HG03571 (cell line): ENCODE measurements around the gene TMEM52.

ENCODE experiments used
- ATAC-seq: cut with Tn5 transposase; IDR thresholded peaks from one replicate; pipeline ENCODE4 v1.9.1; 2021; ENCODE audit not compliant: unreplicated experiment

Gene TMEM52

GRCh38 chr1:1918901-1919303 lies at the start of gene TMEM52:
Gene TMEM52, minus strand, starts transcription at chr1:1919279. Its CDS starts 14 bp downstream, at chr1:1919265.
- ATAC-seq, result peak; percentile 15

GRCh38 chr1:1967879-1968278 lies 48.8 kb upstream of the TMEM52 start:
- ATAC-seq, result no peak

DNA sequence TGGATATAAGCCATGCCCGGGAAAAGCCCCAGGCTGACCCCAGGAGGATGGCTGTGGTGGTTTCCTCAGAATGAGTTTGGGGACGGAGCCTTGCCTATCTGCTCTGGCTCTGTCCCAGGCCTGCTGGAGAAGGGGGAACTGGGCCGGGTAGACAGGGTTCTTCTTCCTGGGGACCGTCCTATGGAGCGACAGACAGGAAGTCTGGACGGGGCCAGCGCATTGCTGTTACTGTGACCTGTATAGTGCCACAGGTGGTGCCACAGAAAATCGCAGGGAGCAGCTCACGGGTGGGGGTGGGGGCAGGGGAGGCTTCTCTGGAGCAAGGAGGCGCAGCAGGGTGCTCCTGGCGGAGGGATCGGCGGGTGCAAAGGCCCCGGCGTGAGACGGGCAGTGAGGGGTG lies 48.1 kb upstream of the TMEM52 start:
- no peak for ATAC-seq

- no peak for ATAC-seq
These were observed 47.1 kb upstream of the TMEM52 start for GRCh38 chr1:1966071-1966740.

- no peak for ATAC-seq
These were observed 46.5 kb upstream of the TMEM52 start for GRCh38 chr1:1965546-1965945.

GRCh38 chr1:1964811-1965210 lies 45.7 kb upstream of the TMEM52 start:
- ATAC-seq, result no peak

GRCh38 chr1:1963570-1963969 lies 44.5 kb upstream of the TMEM52 start:
- no peak for ATAC-seq

- ATAC-seq, result no peak
These were observed 43.7 kb upstream of the TMEM52 start for GRCh38 chr1:1962752-1963151.

- no peak for ATAC-seq
These were observed 41.6 kb upstream of the TMEM52 start for GRCh38 chr1:1960480-1961196.

DNA sequence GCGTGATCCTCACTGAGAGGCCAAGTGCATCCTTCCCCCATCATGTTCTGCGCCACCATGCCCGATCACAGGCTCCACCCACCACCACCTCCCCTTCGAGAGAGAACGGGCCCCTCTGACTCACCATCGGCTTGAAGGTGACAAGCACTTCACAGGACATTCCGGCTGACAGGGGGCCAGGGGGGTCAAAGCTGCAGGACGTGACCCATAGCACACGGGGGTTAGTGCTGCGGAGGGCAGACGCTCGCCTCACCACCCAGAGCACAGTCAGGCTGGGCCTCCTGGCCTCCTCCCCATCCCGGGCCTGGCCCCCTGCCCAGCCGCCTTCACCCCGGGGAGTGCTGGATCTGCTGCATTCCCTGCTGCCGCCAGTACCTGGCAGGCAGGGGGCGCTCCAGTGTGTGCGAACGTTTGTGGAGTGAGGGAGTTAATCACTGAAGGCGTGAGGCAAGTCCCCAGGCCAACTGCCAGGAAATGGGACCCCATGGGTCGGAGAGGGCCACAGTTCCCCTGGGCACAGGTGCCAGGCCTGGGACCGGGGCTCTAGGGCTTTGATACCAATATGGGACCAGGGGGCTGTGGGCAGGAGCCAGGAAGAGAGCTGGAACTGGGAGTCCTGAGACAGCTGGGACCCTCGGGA lies 40.9 kb upstream of the TMEM52 start:
- ATAC-seq, result no peak

- no peak for ATAC-seq
These were observed 40.4 kb upstream of the TMEM52 start for GRCh38 chr1:1959459-1959839.

DNA sequence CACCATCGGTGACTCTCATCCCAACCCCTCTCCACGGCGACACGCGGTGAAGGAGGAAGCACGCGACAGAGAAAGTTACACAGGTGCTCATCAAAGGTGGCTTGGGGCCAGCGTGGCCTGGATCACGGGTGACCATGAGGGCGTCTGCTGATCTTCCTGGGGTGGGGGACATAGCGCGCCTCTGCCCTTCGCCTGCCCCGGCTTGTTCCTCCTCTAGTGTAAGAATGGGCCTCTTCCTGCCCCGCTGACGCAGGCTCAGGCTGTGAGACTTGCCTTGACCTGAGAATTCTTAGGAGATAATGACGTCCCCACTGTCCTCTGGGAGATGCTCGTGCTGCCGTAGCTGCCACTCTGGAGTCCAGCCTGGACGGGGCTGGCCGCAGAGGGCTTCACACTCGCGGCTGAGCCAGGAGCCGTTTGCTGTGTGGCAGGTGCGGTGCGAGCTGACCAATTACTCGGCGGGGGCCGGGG lies 39.0 kb upstream of the TMEM52 start:
- no peak for ATAC-seq

DNA sequence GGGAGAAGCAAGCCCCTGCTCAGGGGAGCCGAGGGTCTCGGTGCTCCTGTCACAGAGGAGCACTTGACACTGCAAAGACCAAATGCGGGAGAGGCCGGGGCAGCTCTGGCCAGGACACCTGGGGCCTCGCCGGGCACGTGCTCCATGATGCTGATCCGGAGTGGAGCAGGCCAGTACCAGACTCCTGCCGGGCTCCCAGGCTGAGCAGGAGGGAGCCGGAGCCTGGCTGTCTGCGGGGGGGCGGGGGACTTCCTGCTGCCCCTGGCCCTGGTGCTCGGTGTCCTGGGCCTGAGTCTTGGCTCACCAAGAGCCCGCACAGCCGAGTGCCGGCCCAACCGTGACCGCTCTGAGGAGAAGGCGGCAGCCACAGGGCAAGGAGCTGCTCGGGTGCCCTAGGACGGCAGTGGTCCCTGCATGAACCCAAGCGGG lies 38.5 kb upstream of the TMEM52 start:
- ATAC-seq, result no peak

DNA sequence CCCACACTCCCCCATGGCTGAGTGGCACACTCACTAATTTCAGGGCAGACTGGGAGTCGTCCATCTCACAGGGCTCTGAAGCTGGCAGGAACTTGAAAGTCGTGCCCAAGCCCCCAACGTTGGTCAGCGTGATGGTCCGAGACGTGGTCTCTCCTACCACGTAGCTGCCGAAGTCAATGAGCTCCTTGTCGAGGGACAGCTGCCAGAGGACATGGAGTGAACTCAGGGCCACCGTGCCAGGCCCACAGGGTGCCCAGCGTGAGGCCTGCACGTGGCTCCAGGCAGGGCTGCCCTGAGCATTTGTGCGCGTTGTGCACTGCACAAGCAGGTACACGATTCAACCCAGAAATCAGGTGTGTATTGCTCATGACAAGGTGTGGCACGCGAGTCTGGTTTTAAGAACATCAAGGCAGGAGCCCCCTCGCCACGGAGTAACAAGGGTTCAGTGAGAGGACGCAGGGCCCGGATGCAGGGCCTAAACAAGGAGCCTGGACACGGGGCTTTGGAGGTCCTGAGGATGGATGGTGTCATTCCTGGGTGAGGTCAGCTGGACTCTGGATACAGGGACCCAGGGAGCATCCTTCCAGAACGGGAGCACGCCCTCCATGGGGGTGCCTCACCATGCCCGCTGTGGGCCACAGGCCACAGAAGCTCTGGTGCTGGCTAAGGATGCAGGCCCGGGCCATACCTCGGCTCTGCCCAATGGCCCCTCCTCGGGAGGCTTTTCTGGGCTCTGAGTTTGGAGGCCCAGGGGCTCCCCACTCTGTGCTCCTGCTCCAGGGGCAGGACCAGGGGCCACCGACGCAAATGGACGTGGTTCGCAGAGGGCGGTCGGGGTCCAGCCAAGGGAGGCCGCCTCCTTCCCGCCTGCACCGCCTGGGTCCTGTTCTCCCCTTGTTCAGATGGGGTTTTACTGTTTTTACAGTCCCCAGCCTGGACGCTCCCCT lies 37.8 kb upstream of the TMEM52 start:
- ATAC-seq, result no peak

DNA sequence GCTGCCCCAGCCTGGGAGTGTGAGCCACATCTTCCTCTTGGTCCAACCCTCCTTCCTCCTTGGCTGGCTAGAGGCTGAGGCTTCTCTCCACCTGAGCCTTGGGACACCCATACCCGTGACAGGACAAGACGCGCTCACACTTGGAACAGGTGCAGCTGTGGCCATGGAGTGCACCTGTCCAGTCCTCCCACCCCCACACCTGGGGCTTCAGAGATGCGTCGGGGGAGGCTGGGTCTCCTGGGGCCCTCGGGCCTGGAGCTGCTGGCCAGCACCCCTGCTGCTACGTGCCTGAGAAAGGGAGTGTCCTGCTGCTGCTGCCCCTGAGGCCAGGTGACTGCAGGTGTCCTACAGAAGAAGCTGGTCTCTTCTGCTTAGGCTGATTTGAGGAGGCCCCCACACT lies 37.0 kb upstream of the TMEM52 start:
- ATAC-seq, result no peak

DNA sequence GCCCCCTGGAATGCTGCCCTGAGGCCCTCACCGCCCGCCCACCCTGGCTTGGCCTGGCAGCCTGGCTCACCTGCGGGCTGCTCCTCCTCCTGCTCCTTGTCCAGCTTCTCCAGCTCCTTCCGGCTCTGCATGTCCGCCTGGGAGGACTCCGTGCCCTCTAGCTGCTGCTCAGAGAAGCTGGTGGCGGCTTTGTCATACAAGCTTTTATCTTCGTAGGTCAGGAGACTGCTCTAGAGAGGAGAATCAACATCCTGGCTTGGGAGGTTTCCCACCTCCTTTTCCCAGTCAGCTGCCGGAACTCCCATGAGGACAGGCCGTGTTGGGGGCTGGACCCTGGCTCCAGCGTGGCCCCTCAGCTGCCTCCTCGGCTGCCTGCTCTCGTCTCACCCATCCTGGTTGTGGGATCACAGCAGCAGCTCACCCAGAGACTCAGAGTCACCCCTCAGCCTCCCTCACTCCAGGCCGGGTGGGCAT lies 36.6 kb upstream of the TMEM52 start:
- ATAC-seq, result no peak

DNA sequence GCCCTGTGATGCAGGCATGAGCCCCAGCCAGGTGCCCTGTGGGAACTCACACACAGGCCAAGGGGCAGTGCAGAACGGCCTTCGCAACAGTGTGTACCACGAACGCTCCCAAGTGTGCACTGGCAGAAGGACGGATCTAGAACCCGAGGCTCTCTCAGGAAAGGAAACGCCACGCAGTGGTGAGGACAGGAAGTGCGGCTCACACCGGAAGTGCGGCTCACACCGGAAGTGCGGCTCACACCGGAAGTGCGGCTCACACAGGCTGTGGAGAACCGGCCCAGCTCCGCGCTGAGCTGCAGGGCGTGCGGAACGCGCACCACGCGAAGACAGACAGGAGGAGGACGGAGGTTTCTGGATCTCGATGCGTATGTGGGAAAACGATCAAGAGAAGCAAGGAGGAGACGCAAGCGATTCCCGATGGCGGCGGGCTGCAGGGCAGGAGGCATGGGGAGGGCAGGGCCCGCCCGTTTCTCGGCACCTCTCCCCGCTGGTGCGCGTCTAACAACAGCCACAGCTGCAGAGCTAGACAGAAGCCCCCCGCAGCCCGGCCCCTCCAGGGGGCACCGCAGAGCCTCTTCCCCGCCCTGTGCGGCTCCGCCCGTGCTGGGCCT lies 35.9 kb upstream of the TMEM52 start:
- ATAC-seq, result no peak

- no peak for ATAC-seq
These were observed 34.9 kb upstream of the TMEM52 start for GRCh38 chr1:1954015-1954414.

DNA sequence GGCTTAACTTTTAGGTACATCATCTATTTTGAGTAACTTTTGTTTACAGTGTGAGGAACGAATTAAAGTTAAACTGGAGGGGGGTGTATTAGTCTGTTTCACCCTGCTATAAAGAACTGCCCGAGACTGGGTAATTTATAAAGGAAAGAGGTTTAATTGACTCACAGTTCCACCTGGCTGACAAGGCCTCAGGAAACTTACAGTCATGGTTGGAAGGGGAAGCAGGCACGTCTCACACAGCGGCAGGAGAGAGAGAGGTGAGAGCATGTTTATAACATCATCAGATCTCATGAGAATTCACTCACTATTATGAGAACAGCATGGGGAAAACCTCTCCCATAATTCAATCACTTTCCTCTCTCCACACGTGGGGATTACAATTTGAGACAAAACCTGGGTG lies 31.9 kb upstream of the TMEM52 start:
- no peak for ATAC-seq

- no peak for ATAC-seq
These were observed 29.7 kb upstream of the TMEM52 start for GRCh38 chr1:1948783-1949182.
